Measurements from ENCODE around the gene TEX36. TPM values are rescaled to one million over a fixed set of nuclear protein-coding genes. Genes with fewer than 3 reads are reported as not detected.
"Not testable (repeated sequence)": the region's sequence is repeated elsewhere in the genome, so short reads cannot be mapped to it uniquely, and the experiment has no call there.

Gene TEX36
- total RNA-seq, 1 experiment from 2014 or later: not detected

DNA sequence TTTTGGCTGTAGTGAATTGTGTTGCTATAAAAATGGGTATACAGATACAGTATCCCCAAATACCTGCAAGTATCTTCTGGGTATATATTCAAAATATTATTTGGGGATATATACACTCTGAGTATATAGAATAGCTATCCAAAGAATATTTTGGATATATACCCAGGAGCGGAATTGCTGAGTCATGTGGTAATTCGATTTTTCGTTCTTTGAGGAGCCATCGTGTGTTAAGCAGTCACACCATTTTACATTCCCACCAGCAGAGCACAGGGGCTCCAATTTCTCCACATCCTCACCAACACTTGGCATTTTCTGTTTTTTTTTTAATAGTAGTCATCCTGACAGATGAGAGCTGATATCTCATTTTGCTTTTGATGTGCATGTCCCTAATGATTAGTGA is 61.9 kb downstream of the TEX36 start:
- no peaks in the 10 kb centered on the region for H3K79me2 ChIP-seq (ENCODE audit: low read length)
- no peak overlapping the region for H3K4me2 ChIP-seq (ENCODE audit: low read depth, low read length, poor library complexity, severe bottlenecking)
- no peaks in the 10 kb centered on the region for H3K36me3 ChIP-seq (ENCODE audit: insufficient read depth, low read length)
- H3K4me3 ChIP-seq (ENCODE audit: low read length): no peak overlapping the region
- H3K27ac ChIP-seq (ENCODE audit: low read length): no peak overlapping the region
- H3K9ac ChIP-seq (ENCODE audit: low read length): no peak overlapping the region
- H3K4me1 ChIP-seq (ENCODE audit: low read length): no peaks in the 10 kb centered on the region
- no peaks in the 10 kb centered on the region for H3K9me2 ChIP-seq (replicated peaks; ENCODE audit: insufficient read depth, low read length)
- no peaks in the 10 kb centered on the region for H3K27me3 ChIP-seq (ENCODE audit: low read length)
- H4K20me1 ChIP-seq (ENCODE audit: insufficient read depth, low read depth, low read length): no peaks in the 10 kb centered on the region
- peak; percentile 19 for DNase-seq
- no peaks in the 10 kb centered on the region for H3K9me3 ChIP-seq (ENCODE audit: low read length)
- no peak overlapping the region for H2AFZ ChIP-seq (ENCODE audit: low read length)

- no peaks in the 10 kb centered on the region for H3K9me2 ChIP-seq (replicated peaks; ENCODE audit: insufficient read depth, low read length)
- H3K27me3 ChIP-seq (ENCODE audit: low read length): no peaks in the 10 kb centered on the region
- no peaks in the 10 kb centered on the region for H3K36me3 ChIP-seq (ENCODE audit: insufficient read depth, low read length)
- no peaks in the 10 kb centered on the region for H3K79me2 ChIP-seq (ENCODE audit: low read length)
- no peak overlapping the region for H2AFZ ChIP-seq (ENCODE audit: low read length)
- H3K9ac ChIP-seq (ENCODE audit: low read length): no peak overlapping the region
- H3K4me2 ChIP-seq (ENCODE audit: low read depth, low read length, poor library complexity, severe bottlenecking): no peak overlapping the region
- no peak overlapping the region for H3K27ac ChIP-seq (ENCODE audit: low read length)
- peak; percentile 1 for DNase-seq
- no peaks in the 10 kb centered on the region for H3K4me1 ChIP-seq (ENCODE audit: low read length)
- no peak overlapping the region for H3K4me3 ChIP-seq (ENCODE audit: low read length)
- H3K9me3 ChIP-seq (ENCODE audit: low read length): no peaks in the 10 kb centered on the region
- H4K20me1 ChIP-seq (ENCODE audit: insufficient read depth, low read depth, low read length): no peaks in the 10 kb centered on the region
These were observed 62.6 kb downstream of the TEX36 start for GRCh38 chr10:125620401-125620800.

GRCh38 chr10:125613062-125613461 is 69.9 kb downstream of the TEX36 start:
- not testable (repeated sequence) for DNase-seq; H3K9me2 ChIP-seq (replicated peaks; ENCODE audit: insufficient read depth, low read length); H3K9ac ChIP-seq (ENCODE audit: low read length); H3K4me1 ChIP-seq (ENCODE audit: low read length); H3K27me3 ChIP-seq (ENCODE audit: low read length); H2AFZ ChIP-seq (ENCODE audit: low read length); H3K79me2 ChIP-seq (ENCODE audit: low read length); H4K20me1 ChIP-seq (ENCODE audit: insufficient read depth, low read depth, low read length); H3K4me3 ChIP-seq (ENCODE audit: low read length); H3K4me2 ChIP-seq (ENCODE audit: low read depth, low read length, poor library complexity, severe bottlenecking); H3K9me3 ChIP-seq (ENCODE audit: low read length); H3K36me3 ChIP-seq (ENCODE audit: insufficient read depth, low read length); H3K27ac ChIP-seq (ENCODE audit: low read length)

GRCh38 chr10:125611756-125612155 is 71.2 kb downstream of the TEX36 start:
- no peaks in the 10 kb centered on the region for H3K4me1 ChIP-seq (ENCODE audit: low read length)
- H4K20me1 ChIP-seq (ENCODE audit: insufficient read depth, low read depth, low read length): no peaks in the 10 kb centered on the region
- H3K27me3 ChIP-seq (ENCODE audit: low read length): no peaks in the 10 kb centered on the region
- H3K4me3 ChIP-seq (ENCODE audit: low read length): no peak overlapping the region
- no peaks in the 10 kb centered on the region for H3K9me2 ChIP-seq (replicated peaks; ENCODE audit: insufficient read depth, low read length)
- H3K79me2 ChIP-seq (ENCODE audit: low read length): no peaks in the 10 kb centered on the region
- H3K36me3 ChIP-seq (ENCODE audit: insufficient read depth, low read length): no peaks in the 10 kb centered on the region
- no peaks in the 10 kb centered on the region for H3K9me3 ChIP-seq (ENCODE audit: low read length)
- no peak overlapping the region for H3K27ac ChIP-seq (ENCODE audit: low read length)
- no peak overlapping the region for H3K4me2 ChIP-seq (ENCODE audit: low read depth, low read length, poor library complexity, severe bottlenecking)
- no peak overlapping the region for H2AFZ ChIP-seq (ENCODE audit: low read length)
- DNase-seq: no peak
- H3K9ac ChIP-seq (ENCODE audit: low read length): no peak overlapping the region

DNA sequence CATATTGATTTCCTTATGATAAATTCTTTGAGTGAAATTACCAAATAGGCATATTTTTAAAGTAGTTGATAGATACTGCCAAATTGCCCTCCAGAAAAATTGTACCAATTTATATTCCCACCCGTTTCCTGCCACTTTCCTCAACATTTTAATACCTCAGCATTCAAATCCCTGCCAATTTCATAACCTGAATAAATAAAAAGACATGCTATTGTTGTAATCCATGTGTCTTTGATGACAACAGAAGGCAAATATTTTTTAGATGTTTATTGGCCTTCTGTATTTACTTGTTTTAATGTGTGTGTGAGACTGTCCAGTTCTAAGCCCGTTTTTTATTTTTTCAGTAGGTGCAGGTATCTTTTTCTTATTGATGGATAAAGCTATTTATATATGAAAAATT is 71.7 kb downstream of the TEX36 start:
- Histone ChIP-seq H3K36me3 (ENCODE audit: insufficient read depth, low read length) (no peaks in the 10 kb centered on the region), H3K27ac (ENCODE audit: low read length) (no peak overlapping the region), H3K4me1 (ENCODE audit: low read length) (no peaks in the 10 kb centered on the region), H2AFZ (ENCODE audit: low read length) (no peak overlapping the region), H3K9me2 (replicated peaks; ENCODE audit: insufficient read depth, low read length) (no peaks in the 10 kb centered on the region), H3K27me3 (ENCODE audit: low read length) (no peaks in the 10 kb centered on the region), H4K20me1 (ENCODE audit: insufficient read depth, low read depth, low read length) (no peaks in the 10 kb centered on the region), H3K4me3 (ENCODE audit: low read length) (no peak overlapping the region), H3K79me2 (ENCODE audit: low read length) (no peaks in the 10 kb centered on the region), H3K9ac (ENCODE audit: low read length) (no peak overlapping the region), H3K9me3 (ENCODE audit: low read length) (no peaks in the 10 kb centered on the region), H3K4me2 (ENCODE audit: low read depth, low read length, poor library complexity, severe bottlenecking) (no peak overlapping the region)
- no peak for DNase-seq

- Histone ChIP-seq H3K9me2 (replicated peaks; ENCODE audit: insufficient read depth, low read length) (no peaks in the 10 kb centered on the region), H3K79me2 (ENCODE audit: low read length) (no peaks in the 10 kb centered on the region)
- DNase-seq: no peak
These were observed 73.1 kb downstream of the TEX36 start for GRCh38 chr10:125609859-125610258.

GRCh38 chr10:125608474-125608873 is 74.5 kb downstream of the TEX36 start:
- no peaks in the 10 kb centered on the region for H3K9me3 ChIP-seq (ENCODE audit: low read length)
- no peaks in the 10 kb centered on the region for H3K36me3 ChIP-seq (ENCODE audit: insufficient read depth, low read length)
- H3K9me2 ChIP-seq (replicated peaks; ENCODE audit: insufficient read depth, low read length): no peaks in the 10 kb centered on the region
- H3K9ac ChIP-seq (ENCODE audit: low read length): no peak overlapping the region
- H3K4me1 ChIP-seq (ENCODE audit: low read length): no peaks in the 10 kb centered on the region
- DNase-seq: no peak
- H3K27ac ChIP-seq (ENCODE audit: low read length): no peak overlapping the region
- no peak overlapping the region for H3K4me3 ChIP-seq (ENCODE audit: low read length)
- no peak overlapping the region for H2AFZ ChIP-seq (ENCODE audit: low read length)
- H3K4me2 ChIP-seq (ENCODE audit: low read depth, low read length, poor library complexity, severe bottlenecking): no peak overlapping the region
- no peaks in the 10 kb centered on the region for H3K27me3 ChIP-seq (ENCODE audit: low read length)
- H3K79me2 ChIP-seq (ENCODE audit: low read length): no peaks in the 10 kb centered on the region
- H4K20me1 ChIP-seq (ENCODE audit: insufficient read depth, low read depth, low read length): no peaks in the 10 kb centered on the region

More at GRCh38 chr10:125609859-125610258, 73.1 kb downstream of the TEX36 start:
- Histone ChIP-seq H3K9ac (ENCODE audit: low read length) (no peak overlapping the region), H3K27ac (ENCODE audit: low read length) (no peak overlapping the region), H3K27me3 (ENCODE audit: low read length) (no peaks in the 10 kb centered on the region), H3K36me3 (ENCODE audit: insufficient read depth, low read length) (no peaks in the 10 kb centered on the region), H2AFZ (ENCODE audit: low read length) (no peak overlapping the region), H4K20me1 (ENCODE audit: insufficient read depth, low read depth, low read length) (no peaks in the 10 kb centered on the region), H3K9me3 (ENCODE audit: low read length) (no peaks in the 10 kb centered on the region), H3K4me2 (ENCODE audit: low read depth, low read length, poor library complexity, severe bottlenecking) (no peak overlapping the region), H3K4me1 (ENCODE audit: low read length) (no peaks in the 10 kb centered on the region), H3K4me3 (ENCODE audit: low read length) (no peak overlapping the region)

- Histone ChIP-seq H3K27ac (ENCODE audit: low read length) (no peak overlapping the region), H3K36me3 (ENCODE audit: insufficient read depth, low read length) (no peaks in the 10 kb centered on the region), H3K9me3 (ENCODE audit: low read length) (no peaks in the 10 kb centered on the region), H3K4me3 (ENCODE audit: low read length) (no peak overlapping the region), H3K4me2 (ENCODE audit: low read depth, low read length, poor library complexity, severe bottlenecking) (no peak overlapping the region), H3K9me2 (replicated peaks; ENCODE audit: insufficient read depth, low read length) (no peaks in the 10 kb centered on the region), H2AFZ (ENCODE audit: low read length) (no peak overlapping the region), H4K20me1 (ENCODE audit: insufficient read depth, low read depth, low read length) (no peaks in the 10 kb centered on the region), H3K79me2 (ENCODE audit: low read length) (no peaks in the 10 kb centered on the region), H3K9ac (ENCODE audit: low read length) (no peak overlapping the region), H3K4me1 (ENCODE audit: low read length) (no peaks in the 10 kb centered on the region), H3K27me3 (ENCODE audit: low read length) (no peaks in the 10 kb centered on the region)
- DNase-seq: no peak
These were observed 75.2 kb downstream of the TEX36 start for GRCh38 chr10:125607689-125608290.

Measured in Karpas-422 (cell line).